Loucy (cell line): ENCODE results near the gene PIK3CD.

Experiments
- H2AFZ ChIP-seq: fragments of 200-600 bp; sonication (generic); 2 replicates; pipeline ENCODE4 v1.6.0; 2016; ENCODE audit warnings: antibody characterized with exemption, mild to moderate bottlenecking, low read length, moderate library complexity
- H3F3A ChIP-seq: fragments of 200-600 bp; 2 replicates; pipeline ENCODE4 v1.6.0; 2016; ENCODE audit warnings: antibody characterized with exemption, low read depth, mild to moderate bottlenecking
- H3K27me3 ChIP-seq: fragments of 200-600 bp; sonication (generic); 2 replicates; pipeline ENCODE4 v1.6.1; 2014; ENCODE audit warnings: low read length, mild to moderate bottlenecking; ENCODE audit not compliant: insufficient read depth, poor library complexity, severe bottlenecking
- H3K36me3 ChIP-seq: fragments of 200-600 bp; sonication (generic); 2 replicates; pipeline ENCODE4 v1.6.1; 2016; ENCODE audit warnings: low read length; ENCODE audit not compliant: insufficient read depth
- H3K4me1 ChIP-seq: fragments of 200-600 bp; sonication (generic); 2 replicates; pipeline ENCODE4 v1.5.1; 2014; ENCODE audit warnings: low read length, mild to moderate bottlenecking; ENCODE audit not compliant: insufficient read depth, poor library complexity, severe bottlenecking
- H3K4me2 ChIP-seq: fragments of 200-600 bp; sonication (generic); 2 replicates; pipeline ENCODE4 v1.6.0; 2014; ENCODE audit warnings: antibody characterized with exemption, low read length, low read depth, mild to moderate bottlenecking; ENCODE audit not compliant: poor library complexity, severe bottlenecking
- H3K4me3 ChIP-seq: fragments of 200-600 bp; sonication (generic); 2 replicates; pipeline ENCODE4 v1.5.1; 2014; ENCODE audit warnings: low read length, mild to moderate bottlenecking, mixed read lengths; ENCODE audit not compliant: poor library complexity, severe bottlenecking
- H3K79me2 ChIP-seq: fragments of 200-600 bp; sonication (generic); 2 replicates; pipeline ENCODE4 v1.6.1; 2014; ENCODE audit warnings: low read length; ENCODE audit not compliant: insufficient read depth
- H3K9ac ChIP-seq: fragments of 200-600 bp; sonication (generic); 2 replicates; pipeline ENCODE4 v1.6.0; 2014; ENCODE audit warnings: mild to moderate bottlenecking, low read depth, low read length, moderate library complexity; ENCODE audit not compliant: poor library complexity, severe bottlenecking
- H3K9me2 ChIP-seq: fragments of 200-600 bp; sonication (generic); replicated peaks from 2 replicates; pipeline ENCODE4 v1.6.1; 2016; ENCODE audit warnings: low read depth, low read length, mixed read lengths
- H3K9me3 ChIP-seq: fragments of 200-600 bp; sonication (generic); 2 replicates; pipeline ENCODE4 v1.6.1; 2014; ENCODE audit warnings: mild to moderate bottlenecking, antibody characterized with exemption, low read length, low read depth; ENCODE audit not compliant: insufficient read depth
- H4K20me1 ChIP-seq: fragments of 200-600 bp; sonication (generic); 2 replicates; pipeline ENCODE4 v1.6.0; 2014; ENCODE audit warnings: antibody characterized with exemption, low read length, mild to moderate bottlenecking; ENCODE audit not compliant: insufficient read depth, poor library complexity, severe bottlenecking
- EZH2phosphoT487 ChIP-seq: fragments of 200-600 bp; IDR thresholded peaks from 2 replicates; pipeline ENCODE4 v1.6.1; 2018; ENCODE audit warnings: antibody characterized with exemption, mild to moderate bottlenecking, moderate library complexity, borderline replicate concordance
- TF ChIP-seq, protein P1 (sequence below): fragments of 200-600 bp; sonication (generic); conservative IDR thresholded peaks from 2 replicates; pipeline ENCODE4 v1.5.1; 2014; ENCODE audit warnings: mild to moderate bottlenecking, antibody characterized with exemption, low read length

The PIK3CD gene

DNA sequence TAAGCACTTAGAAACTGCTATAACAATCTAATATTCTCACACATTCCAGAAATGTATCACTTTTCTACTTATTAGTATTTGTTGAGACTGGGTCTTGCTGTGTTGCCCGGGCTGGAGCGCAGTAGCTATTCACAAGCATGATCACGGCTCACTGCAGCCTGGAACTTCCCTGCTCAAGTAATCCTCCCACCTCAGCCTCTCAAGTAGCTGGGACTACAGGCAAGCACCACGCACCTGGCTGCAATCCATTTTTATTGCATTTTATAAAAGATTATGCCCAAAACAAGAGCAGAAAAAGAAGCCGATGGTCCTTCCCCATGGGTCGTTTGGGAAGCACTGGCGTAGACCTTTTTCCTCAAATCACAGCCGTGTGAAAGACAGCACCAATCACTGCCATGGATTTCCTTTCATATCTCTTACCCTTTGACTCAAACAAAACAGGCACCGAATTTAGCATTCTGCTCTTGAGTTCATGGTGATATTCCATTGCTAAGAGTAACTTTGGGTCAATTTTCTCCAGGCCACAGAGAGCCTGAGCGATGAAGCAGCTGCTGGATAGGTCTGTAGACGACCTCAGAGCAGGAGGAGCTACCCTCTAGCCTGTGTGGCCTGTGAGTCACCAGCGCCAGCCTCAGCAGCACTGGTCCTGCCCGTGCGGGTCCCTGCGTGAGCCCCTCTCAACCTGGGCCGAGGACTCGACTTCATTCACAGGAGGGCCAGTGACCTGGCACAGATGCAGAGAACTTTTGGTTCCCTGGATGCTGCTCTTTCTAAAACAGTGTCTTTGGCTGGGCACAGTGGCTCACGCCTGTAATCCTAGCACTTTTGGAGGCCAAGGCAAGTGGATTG is 80.8 kb downstream of the PIK3CD start:
- H2AFZ ChIP-seq, result no peak overlapping the region
- no peak overlapping the region for H3K4me2 ChIP-seq
- H3K36me3 ChIP-seq, result peaks cover 82% of the 10 kb centered on the region; the same call in 1 of the 2 replicates
- TF ChIP-seq, protein P1, sequence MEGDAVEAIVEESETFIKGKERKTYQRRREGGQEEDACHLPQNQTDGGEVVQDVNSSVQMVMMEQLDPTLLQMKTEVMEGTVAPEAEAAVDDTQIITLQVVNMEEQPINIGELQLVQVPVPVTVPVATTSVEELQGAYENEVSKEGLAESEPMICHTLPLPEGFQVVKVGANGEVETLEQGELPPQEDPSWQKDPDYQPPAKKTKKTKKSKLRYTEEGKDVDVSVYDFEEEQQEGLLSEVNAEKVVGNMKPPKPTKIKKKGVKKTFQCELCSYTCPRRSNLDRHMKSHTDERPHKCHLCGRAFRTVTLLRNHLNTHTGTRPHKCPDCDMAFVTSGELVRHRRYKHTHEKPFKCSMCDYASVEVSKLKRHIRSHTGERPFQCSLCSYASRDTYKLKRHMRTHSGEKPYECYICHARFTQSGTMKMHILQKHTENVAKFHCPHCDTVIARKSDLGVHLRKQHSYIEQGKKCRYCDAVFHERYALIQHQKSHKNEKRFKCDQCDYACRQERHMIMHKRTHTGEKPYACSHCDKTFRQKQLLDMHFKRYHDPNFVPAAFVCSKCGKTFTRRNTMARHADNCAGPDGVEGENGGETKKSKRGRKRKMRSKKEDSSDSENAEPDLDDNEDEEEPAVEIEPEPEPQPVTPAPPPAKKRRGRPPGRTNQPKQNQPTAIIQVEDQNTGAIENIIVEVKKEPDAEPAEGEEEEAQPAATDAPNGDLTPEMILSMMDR, result no peak
- no peak for TF ChIP-seq EZH2phosphoT487
- no peaks in the 10 kb centered on the region for H4K20me1 ChIP-seq
- H3F3A ChIP-seq, result no peaks in the 10 kb centered on the region
- H3K4me1 ChIP-seq, result no peaks in the 10 kb centered on the region
- no peaks in the 10 kb centered on the region for H3K9me3 ChIP-seq
- no peaks in the 10 kb centered on the region for H3K27me3 ChIP-seq
- H3K79me2 ChIP-seq, result no peaks in the 10 kb centered on the region
- H3K9me2 ChIP-seq, result no peaks in the 10 kb centered on the region
- H3K4me3 ChIP-seq, result no peak overlapping the region
- H3K9ac ChIP-seq, result no peak overlapping the region

GRCh38 chr1:9733160-9733789 is 81.7 kb downstream of the PIK3CD start:
- Histone ChIP-seq H3K9ac (no peak overlapping the region), H3K79me2 (no peaks in the 10 kb centered on the region), H2AFZ (no peak overlapping the region), H3K36me3 (peaks cover 91% of the 10 kb centered on the region; the same call in 1 of the 2 replicates), H3K4me1 (no peaks in the 10 kb centered on the region), H3K9me2 (no peaks in the 10 kb centered on the region), H3K9me3 (no peaks in the 10 kb centered on the region), H3F3A (no peaks in the 10 kb centered on the region), H4K20me1 (no peaks in the 10 kb centered on the region), H3K27me3 (no peaks in the 10 kb centered on the region), H3K4me2 (no peak overlapping the region), H3K4me3 (no peak overlapping the region)
- no peak for TF ChIP-seq EZH2phosphoT487

DNA sequence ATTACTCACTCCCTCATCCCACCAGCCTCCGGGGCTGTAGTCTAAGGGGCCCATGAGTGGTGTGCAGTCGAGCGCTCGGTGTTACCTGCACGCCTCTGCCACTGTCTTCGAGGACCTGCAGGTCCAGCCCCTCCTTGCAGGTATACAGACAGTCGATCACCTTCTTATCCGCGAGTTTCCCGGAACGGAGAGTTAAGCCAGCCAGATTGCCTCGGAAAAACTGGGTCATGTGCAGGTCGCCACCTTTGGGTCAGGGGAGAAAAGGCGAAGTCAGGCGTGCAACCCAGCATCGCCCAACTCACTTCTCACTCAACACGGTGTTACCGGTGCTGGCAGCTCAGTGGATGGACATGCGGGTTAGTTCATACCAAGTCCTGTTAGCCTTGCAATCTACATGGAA is 84.3 kb downstream of the PIK3CD start:
- no peak overlapping the region for H2AFZ ChIP-seq
- no peak overlapping the region for H3K4me3 ChIP-seq
- H3K79me2 ChIP-seq, result no peaks in the 10 kb centered on the region
- no peak overlapping the region for H3K9ac ChIP-seq
- no peaks in the 10 kb centered on the region for H3K4me1 ChIP-seq
- H3K9me3 ChIP-seq, result no peaks in the 10 kb centered on the region
- no peak overlapping the region for H3K4me2 ChIP-seq
- H4K20me1 ChIP-seq, result no peaks in the 10 kb centered on the region
- TF ChIP-seq EZH2phosphoT487, result no peak
- TF ChIP-seq, protein P1, result no peak
- no peaks in the 10 kb centered on the region for H3K27me3 ChIP-seq
- no peaks in the 10 kb centered on the region for H3F3A ChIP-seq
- peaks cover 93% of the 10 kb centered on the region; the same call in 1 of the 2 replicates for H3K36me3 ChIP-seq
- no peaks in the 10 kb centered on the region for H3K9me2 ChIP-seq
